AML-193 (cell line): ENCODE results near the gene ABO.
"Not testable (repeated sequence)": the region's sequence is repeated elsewhere in the genome, so short reads cannot be mapped to it uniquely, and the experiment has no call there.

Experiments used
- DNase-seq, 2 experiments: peaks; one replicate each; lab custom pipeline; 2025; lab: John Stamatoyannopoulos, UW

Gene ABO

DNA sequence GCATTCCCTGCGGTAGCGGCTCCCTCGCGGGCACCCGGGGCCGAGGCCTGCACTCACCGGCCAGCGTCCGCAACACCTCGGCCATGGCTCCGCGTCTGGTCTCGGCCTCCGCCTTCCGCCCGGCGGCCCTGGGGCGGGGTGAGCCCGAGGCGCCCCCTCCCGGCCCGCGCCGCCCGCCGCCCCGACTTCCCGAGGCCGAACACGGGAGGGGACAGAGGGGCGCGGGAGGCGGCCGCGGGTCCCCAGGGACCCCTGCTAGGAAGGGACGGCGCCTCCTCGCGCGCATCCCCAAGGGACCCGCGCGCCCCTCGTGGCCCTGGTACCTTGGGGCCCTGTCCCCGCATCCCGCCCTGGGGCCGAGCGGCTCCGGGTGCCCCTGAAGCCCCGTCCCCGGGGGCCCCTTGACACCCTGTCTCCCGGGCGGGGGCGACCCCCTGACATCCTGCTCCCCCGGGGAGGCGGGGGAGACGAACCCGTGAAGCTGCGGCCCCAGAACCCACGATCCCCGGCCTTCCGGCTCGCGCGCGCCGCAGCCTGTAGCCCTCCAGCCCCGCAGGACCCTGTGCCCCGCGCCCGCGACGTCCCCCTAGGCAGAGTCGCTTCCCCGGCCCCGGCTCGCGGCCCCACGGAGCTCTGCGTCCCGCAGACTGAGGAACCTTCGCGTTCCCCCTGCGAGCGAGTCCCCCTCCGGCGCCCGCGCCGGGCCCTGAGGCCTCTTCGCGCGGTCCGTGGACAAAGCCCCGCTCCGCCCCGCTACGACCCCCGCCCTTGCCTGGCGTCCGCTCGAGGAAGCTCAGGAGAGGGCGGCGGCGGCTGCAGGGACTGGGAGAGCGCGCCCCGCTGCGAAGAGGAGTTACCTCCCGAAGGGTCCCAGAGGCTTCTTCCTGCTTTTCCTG, at the start of gene ABO:
TSS of gene ABO (minus strand) at position 97 of the 896 bp plus-strand sequence.
- DNase-seq, result no peak

DNA sequence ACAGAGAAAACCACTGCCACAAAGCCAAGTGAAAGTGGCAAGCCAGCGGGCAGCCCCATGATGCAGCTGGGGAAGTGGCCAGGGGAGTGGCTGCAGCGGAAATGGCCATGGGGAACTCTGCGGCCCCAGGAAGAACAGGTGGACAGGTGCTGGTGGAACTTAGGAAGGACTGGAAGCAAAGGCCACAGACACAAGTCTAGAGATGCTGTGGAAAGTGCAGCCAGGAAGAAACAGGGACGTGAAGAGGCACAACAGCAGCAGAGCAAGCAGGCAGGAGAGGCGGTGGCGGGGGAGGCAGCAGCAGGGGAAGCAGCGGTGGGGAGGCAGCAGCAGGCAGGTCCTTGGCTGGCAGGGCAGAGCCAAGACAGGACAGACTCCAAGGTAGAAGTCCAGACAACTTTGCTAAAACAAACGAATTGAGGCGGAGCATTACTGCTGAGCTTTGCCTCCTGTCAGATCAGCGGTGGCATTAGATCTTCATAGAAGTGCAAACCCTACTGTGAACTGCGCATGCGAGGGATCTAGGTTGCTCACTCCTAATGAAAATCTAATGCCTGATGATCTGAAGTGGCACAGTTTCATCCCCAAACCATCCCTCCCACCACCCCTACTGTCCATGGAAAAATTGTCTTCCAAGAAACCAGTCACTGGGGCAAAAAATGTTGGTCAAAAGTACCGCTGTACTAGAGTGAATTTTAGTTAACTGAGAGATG, 49.1 kb upstream of the ABO start:
- no peak for DNase-seq

DNA sequence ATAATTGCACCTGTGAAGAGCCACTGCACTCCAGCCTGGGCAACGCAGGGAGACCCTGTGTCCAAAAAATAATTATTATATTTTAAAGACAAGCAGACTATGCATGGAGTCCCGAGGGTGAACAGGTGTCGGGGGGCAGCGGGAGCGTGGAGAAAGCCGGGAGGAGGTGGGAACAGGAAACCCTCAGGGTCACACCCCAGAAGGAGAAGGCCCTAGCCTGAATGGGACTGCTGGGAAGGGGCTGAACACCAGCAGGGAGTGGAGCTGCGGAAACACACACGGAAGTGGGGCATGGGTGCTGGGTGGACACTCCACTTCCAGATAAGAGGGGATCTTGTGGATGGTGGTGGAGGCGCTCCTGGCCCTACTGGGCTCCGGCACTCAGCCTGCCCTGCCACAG, 48.2 kb upstream of the ABO start:
- no peak for DNase-seq

DNA sequence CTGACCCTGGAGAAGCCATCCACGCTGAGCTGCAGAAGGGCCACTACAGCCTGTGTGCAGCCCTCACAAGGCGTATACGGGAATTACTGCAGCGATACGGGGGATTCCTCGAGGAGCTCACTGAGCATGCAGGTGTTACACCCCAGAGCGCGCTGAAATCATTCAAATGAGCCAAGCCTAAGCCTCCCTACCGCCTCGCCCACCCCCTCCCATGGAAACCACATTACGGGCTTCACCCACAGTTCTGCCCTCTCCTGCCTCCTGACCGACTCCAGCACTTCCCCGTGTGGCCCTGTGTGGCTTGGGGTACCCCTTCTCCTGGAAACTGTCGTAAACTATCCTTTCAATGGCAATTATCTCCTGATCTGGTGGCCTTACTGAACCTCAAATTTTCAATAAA, 47.7 kb upstream of the ABO start:
- no peak for DNase-seq

DNA sequence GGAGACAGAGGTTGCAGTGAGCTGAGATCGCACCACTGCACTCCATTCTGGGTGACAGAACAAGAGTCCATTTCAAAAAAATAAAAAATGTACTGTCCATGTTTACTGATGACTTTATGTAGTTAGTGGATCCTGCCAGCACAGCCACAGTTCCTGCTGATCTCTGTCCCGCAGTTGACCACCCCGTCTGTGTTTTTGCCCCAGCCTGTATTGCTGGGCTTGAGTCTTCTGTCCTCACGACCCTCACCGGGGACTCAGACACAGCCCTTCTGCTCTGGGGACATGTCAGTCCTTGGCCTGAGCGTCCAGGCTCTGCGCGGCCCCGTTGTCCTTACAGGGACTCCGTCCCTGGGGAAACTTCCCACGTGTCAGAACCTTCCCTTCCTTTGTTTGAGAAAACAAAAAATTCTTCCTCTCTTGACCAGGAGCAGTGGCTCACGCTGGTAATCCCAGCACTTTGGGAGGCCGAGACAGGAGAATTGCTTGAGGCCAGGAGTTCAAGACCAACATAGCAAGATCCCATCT, 46.5 kb upstream of the ABO start:
- DNase-seq, result no peak

DNA sequence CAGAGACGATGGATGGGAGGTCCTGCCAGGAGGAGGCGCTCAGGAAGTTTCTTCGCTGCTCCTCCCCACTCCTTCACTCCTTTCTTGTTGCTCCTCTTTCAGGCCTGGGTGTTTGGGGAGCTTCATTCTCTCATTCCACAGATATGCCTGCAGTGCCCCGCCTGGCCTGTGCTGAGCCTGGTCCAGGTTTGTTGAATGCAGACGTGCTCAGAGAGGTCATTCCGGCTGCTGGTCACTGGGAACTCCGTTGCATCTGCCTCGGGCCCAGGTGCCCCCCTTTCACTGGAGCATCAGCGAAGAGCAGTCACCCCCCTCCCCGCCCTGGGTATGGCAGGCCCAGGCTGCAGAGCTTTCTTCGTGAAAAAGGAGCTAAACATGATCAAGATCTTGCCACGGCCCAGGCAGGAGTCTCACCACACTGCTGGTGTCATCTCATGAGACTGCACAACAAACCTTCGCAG, 45.5 kb upstream of the ABO start:
- no peak for DNase-seq

DNA sequence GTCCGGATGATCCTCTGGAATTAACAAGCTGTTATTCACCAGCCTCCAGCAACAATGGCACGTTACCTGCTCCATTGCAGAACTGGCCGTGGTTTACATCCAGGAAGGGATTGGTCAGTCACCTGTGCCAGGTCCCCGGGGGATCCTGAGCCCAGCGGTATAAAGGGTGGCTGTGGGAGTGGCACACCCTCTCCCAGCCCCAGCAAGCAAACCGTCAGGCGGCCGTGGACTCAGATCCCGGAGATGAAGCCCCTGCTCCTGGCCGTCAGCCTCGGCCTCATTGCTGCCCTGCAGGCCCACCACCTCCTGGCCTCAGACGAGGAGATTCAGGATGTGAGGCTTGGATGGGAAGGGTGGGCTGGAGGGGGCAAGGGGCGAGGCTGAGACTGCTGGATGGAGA, 42.5 kb upstream of the ABO start:
- not testable (repeated sequence) for DNase-seq

DNA sequence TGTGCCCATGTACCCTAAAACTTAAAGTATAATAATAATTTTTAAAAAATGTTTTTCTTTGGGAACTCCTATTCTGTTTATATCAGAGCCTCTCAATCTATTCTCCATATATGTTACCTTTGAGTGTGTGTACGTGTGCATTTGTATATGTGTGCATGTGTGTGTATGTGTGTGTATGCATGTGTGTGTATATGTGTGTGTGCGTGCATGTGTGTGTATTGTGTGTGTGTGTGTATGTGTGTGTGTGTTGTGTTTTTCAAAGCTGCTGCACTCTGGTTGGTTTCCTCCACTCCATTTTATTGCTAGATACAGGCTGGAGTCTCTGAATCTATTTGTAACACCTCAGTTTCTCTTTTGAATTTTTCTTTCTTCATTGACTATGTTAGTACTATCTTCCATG, 41.0 kb upstream of the ABO start:
- DNase-seq, result no peak

DNA sequence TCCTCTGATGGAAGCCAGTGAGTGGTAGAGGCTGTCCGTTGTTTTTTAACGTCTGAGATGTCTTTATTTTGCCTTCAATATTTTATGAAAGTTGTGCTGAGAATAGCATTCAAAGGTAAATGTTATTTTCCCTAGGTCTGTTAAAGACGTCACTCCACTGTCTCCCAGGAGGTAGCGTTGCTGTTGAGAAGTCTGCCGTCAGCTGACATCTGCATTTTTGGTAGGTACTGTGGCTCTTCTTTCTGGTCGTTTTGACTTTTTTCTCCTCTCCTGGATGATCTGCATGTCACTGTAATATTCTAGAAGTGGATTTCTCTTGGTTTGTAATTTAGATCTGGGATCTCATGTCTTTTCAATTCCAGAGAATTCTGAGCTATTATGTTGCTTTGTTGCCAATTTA, 34.6 kb upstream of the ABO start:
- DNase-seq, result no peak

DNA sequence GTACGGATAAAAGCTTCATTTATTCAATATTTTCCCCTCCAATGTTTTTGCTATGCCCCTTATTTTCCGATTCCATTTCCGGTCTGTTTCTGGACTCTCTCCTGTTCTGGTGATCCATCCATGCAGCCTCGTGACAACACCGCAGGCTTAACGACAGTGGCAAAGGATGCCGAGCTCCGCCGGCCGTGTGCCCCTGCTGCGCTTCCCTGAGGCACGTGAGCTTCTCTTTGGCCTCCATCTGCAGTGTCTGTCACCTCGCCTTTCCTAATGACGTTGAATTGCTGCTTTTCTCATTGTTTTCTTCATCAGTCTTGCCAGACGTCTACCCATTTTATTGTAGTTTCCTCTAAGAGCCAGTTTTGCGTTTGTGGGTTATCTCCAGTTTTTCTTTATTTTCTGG, 32.3 kb upstream of the ABO start:
- DNase-seq, result no peak

DNA sequence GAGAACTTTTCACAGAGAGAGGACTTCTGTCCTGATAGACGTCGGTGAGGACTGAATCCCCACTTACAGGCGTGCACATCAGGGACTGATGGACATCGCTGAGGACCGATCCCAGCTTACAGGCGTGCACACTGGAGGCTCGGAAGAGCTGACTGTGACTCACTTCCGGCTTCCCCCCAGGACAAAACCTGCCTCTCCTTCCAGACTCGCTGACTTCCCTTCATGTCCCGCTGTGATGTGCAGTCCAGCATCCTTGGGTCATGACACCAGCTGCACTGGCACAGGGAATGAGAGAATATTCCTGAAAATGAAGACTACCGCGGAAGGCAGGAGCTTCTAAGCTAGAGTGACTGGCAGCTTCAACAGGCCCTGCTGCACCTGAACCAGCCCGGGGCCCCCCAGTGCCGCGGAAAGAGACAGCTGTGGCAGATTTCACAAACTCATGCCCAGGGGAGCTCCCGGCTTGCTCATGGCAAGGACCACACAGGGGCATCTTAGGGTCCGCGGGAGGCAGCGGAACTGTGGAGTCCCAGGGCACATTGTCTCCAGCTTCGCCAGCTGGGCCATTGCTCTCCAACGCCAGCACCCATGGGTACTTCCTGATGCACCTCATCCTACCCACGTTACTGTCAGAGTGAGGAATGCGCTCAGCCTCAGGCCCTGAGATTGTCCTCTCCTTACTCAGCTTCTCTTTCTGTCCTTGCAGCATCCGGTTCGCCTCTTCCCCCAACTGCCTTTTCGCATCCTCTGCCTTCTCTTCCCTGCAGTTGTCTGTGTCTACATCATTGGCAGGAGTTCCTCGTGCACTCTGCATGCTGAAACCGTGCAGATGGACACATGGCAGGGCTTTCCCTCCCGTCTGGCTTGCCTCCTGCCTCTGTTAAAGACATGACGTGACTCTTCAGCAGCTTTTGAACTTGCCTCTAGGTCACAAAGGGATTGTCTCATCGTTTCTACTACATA, 31.5 kb upstream of the ABO start:
- no peak for DNase-seq

DNA sequence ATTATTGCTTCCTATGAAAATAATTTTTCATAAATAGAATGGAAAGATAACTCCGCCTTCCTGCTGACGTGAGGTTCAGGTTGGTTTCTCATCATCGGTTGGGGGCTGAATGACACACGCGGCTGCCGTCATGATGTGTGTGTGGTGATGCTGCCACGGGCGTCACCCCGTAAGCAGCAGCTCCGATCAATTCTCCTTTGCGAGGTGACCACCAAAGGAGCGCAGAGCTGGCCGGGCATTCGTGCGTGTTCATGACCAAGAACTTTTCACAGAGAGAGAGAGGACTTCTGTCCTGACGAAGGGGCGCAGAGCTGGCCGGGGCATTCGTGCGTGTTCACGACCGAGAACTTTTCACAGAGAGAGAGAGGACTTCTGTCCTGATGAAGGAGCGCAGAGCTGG, 30.7 kb upstream of the ABO start:
- no peak for DNase-seq

DNA sequence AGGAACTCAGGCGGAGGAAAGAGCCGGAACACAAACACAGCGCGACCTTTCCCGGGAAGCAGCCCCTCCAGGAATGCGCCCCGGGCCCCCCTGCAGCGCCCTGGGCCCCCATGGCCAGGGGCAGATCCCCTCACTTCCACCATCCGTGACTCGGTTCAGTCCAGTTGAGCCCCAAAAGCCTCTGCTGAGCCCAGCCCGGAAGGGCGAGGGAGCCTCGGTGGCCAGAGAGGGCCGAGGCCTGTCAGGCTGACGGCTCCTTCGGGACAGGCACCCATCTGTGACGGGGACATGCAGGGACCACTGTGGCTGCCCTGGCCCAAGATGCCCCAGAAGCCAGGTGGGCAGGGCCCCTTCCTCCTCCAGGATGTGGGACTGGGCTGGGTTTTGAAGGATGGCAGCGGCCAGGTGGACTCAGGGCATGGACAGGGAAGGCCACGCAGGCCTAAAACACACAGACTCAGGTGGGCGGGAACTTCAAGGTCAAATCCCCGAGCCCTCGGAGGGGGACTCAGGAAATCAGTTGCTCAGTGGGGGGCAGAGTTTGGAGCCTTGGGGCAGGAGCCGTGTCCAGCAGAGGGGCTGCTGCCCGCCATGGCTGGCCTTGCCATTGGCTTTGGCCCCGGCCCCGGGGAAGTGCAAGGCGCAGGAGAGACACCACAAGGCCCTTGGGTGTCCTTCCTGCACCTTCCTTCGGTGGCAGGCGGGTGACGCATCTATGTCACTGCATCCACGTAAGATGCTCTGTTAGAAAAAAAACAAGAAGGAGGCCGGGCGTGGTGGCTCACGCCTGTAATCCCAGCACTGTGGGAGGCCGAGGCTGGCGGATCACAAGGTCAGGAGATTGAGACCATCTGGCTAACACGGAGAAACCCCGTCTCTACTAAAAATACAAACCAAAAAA, 29.7 kb upstream of the ABO start:
- no peak for DNase-seq

DNA sequence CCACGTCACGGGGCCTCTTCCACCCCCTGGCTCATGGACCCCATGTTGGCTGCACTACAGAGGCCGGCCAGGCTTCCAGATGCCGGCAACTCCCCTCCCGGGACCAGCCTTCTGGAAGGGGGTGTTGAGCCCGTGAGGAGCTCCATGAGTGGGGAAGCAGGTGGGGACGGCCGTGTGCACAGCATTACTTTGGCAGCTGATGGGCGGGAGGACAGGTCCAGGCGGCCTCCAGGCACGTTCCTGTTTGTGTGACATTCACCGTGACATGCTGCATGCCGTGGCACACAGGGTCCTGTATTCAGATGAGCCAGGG, 29.1 kb upstream of the ABO start:
- DNase-seq, result no peak

DNA sequence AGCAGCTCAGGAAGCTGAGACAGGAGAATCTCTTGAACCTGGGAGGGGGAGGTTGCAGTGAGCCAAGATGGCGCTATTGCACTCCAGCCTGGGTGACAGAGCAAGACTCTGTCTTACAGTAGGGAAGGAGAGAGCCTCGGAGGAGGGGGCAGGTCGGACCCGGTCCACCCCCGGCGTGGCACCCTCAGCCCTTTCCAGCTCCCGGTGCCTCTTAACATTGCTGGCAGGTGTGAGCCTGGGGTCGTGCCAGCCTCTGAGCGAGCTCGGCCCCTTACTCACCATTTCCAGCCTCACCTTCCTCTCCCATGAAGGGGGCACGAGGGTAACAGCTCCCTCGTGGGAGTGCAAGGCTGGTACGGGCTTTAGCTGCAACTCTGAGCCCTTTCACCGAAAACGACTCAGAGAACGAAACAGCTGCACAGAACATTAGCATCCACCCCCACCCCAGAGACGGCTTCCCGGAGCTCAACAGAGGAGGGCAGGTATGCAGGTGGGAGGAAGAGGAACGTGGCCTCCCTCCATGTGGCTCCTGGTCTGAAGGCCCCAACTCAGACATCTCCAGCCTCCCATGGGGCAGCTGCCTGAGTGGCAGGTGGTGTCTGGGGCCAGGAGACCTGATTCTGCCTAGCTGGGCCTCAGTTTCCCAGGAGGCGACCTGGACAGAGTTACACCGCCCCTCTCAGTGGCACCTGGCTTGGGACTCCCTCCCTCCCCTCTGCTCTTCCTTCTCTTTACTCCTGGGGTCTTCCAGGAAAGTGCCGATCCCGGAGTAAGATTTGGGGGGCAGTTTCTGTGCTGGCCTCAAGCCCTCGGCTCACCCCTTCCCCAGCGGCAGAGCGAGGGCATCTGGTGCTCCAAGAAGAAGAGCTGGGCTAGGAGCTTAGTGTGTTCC, 28.5 kb upstream of the ABO start:
- no peak for DNase-seq

DNA sequence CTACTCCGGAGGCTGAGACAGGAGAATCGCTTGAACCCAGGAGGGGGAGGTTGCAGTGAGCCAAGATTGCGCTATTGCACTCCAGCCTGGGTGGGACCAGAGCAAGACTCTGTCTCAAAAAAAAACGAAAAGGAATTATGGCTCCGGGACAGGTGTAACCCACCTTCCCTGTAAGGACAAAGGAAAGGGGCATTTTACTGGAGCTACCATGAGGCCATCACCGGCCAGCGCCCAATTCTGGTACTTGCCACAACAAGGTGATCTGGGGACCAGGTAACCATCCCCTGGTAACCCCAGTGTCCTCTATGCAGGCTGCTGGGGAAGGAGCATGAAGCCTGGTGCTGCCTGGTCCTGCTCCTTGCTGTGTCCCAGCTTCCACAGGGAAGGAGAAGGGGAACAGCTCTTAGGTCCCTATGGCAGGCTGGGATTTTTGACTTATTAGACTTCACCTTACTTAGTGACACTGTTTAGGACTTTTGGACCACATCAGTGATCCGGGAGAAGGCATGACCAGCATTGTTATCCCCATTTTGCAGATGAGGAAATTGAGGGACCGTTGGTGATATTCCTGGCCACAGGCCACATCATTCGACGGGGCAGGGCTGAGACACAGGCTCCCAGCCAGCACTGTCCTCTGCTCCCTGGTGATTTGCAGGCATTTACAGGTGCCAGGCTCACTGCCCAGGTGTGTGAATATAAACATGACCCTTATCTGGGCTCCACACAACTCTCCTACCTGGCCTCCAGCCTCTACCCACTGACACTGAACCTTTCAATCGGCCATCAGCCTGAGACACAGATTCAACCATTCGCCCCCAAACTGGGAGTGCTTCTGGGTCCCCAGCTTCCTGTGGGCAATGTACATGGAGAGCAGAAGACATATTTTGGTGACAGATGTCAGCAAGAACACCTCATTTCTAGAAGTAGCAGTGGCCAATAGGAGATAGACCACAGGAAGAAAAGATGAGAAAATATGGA, 26.5 kb upstream of the ABO start:
- no peak for DNase-seq

DNA sequence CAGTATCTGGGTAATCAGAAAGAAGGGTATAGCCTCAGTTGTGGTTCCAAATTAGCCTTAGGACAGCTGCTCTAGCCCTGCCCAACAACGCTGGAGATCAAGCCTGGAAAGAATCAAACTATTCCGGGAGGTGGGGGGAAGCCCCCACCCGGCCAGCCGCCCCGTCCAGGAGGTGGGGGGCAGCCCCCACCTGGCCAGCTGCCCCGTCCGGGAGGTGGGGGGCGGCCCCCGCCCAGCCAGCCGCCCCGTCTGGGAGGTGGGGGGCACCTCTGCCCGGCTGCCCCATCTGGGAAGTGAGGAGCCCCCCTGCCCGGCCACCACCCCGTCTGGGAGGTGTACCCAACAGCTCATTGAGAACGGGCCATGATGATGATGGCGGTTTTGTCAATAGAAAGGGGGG, 25.0 kb upstream of the ABO start:
- DNase-seq, result not testable (repeated sequence)

DNA sequence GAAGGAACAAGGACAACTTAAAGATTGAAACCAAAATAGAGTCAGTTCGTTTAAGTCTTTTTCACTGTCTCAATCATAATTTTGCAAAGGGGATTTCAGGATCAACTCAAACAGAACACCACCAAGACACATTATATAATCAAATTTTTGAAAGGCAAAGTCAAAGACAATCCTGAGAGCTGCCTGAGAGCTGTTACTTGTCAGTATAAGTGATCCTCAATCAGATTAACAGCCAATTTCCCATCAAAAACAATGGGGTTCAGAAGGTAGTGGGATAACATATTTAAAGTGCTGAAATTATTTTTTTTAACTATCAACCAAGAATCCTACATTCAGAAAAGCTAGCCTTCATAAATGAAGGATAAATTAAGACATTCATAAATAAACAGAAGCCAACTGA, 19.3 kb upstream of the ABO start:
- DNase-seq, result no peak
